ENCODE data around the gene FBXL2. TPM values are rescaled to one million over a fixed set of nuclear protein-coding genes. Genes with fewer than 3 reads are reported as not detected.
"Not testable (repeated sequence)": the region's sequence is repeated elsewhere in the genome, so short reads cannot be mapped to it uniquely, and the experiment has no call there.

Gene FBXL2
- total RNA-seq, 1 donor from 2014 or later: not detected

DNA sequence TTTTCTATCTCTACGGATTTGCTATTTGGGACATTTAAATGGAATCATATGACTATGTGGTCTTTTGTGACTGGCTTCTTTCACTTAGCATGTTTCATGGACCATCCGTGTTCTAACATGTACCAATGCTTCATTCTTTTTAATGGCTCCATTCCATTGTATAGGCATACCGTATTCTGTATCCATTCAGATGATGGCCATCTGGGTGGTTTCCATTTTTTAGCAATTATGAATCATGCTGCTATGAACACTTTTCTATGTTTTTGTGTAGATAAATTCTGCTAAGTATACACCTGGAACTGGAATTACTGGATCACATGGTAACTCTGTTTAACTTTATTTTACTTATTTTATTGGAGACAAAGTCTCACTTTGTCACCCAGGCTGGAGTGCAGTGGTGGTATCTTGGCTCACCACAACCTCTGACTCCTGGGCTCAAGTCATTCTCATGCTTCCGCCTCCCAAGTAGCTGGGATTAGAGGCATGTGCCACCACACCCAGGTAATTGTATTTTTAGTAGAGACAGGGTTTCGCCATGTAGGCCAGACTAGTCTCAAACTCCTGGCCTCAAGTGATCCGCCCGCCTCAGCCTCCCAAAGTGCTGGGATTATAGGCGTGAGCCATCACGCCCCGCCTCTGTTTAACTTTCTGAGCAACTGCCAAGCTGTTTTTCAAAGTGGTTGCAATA lies 149.5 kb downstream of the FBXL2 start:
- intact Hi-C loops (cut with micrococcal nuclease): no loop called here

DNA sequence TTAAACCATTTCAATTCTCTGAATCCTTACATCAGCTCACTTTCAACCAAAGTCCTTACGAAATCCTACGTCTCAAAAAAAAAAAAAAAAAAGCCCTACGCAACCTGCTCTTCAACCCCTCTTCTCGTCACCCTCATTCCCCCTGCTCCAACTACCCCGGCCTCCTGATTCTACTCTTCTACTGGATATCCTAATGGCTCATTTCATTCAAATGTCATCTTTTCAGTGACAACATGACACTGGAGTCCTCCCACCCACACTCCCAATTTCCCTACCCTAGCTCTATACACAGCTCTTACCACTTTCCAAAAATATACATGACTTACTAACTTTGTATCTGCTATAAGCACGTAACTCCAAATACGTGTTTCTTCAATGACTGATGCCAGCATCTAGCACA lies 151.5 kb downstream of the FBXL2 start:
- intact Hi-C loops (cut with micrococcal nuclease): no loop called here

DNA sequence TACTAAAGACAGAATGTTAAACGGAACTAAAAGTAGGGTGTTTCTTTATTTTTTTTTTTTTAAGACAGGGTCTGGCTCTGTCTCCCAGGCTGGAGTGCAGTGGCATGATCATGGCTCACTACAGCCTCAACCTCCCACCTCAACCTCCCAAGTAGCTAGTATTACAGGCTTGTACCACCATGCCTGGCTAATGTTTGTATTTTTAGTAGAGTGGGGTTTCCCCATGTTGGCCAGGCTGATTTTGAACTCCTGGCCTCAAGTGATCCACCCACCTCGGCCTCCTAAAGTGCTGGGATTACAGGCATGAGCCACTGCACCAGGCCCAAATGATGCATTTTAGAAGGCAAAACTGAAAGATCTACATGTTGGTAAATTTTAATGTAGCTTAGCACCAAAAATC lies 152.1 kb downstream of the FBXL2 start:
- intact Hi-C loops (cut with micrococcal nuclease): not testable (repeated sequence)

DNA sequence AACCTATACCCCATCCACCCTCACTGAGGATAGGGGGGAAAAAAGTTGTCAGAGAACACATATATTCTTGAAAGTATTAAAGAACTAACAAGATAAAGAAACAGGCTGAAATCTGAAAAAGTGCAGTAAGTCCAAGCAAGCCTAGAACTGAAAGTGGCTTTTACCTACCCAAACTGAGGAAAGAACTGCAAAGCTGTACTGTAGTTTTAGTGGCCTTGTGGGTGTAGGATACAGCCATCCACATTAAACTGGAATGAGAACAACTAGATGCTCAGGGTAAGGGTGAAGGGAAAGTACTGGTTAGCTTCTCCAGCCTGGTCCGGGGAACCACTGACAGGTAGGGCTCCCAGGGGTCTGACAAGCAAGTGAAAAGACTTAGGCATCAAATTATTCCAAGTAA lies 152.8 kb downstream of the FBXL2 start:
- intact Hi-C loops (cut with micrococcal nuclease): no loop called here

DNA sequence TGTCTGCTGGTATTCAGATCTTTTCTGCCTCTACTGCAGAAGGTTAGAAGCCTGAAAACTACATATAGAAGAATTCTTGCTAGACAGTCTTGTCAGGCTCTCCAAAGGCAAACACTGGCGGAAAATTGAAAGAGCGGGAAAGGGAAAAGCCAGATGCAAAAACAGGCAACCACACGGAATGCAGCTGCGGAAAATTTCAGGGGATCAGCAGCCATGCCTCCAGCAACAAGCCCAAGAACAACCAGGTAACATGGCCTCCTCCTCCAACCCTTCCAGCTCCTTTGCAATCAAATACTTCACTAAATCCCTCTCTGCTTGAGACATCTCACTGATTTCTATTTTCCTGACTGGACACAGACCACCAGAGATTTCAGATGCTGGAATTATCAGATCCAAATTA lies 153.3 kb downstream of the FBXL2 start:
- intact Hi-C loops (cut with micrococcal nuclease): no loop called here

DNA sequence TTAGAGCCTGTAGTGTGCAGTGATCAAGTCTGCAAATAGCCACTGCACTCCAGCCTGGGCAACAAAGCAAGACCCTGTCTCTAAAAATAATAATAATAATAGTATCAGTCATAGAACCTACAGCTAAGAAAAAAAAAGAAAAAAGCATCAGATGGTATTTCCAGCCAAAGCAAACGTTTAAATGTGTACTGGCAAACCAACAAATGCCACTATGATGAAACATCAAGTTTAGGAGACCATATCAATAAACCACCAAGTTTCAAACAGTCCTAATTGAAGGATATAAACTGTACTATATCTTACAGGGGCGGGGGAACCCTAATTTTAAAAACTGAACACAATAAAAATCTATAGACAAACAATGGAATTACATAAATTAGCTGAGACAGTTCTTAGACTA lies 156.6 kb downstream of the FBXL2 start:
- intact Hi-C loops (cut with micrococcal nuclease): no loop called here

Other genes starting within 250 kb of the FBXL2 start
- gene GLB1, start 180.3 kb upstream of the FBXL2 start, total RNA-seq: 52.8 and 54.3 TPM in 2 replicates
- 15.8 and 16.0 TPM in 2 replicates for gene TMPPE, start 180.3 kb upstream of the FBXL2 start, total RNA-seq
- 43.7 and 43.8 TPM in 2 replicates for gene CRTAP, start 163.4 kb upstream of the FBXL2 start, total RNA-seq
- not detected in 2 replicates for gene SUSD5, start 58.6 kb upstream of the FBXL2 start, total RNA-seq
- 63.5 and 66.9 TPM in 2 replicates for gene UBP1, start 163.0 kb downstream of the FBXL2 start, total RNA-seq

Measured in T-helper 2 cell treated with Interferon-gamma antibody and Interleukin-4, amounts not matched to agents 100 ng/mL and 5 ng/mL, for 36 hours (primary cell).